ENCODE results near the gene GAS2L3. TPM values are rescaled to one million over a fixed set of nuclear protein-coding genes. Genes with fewer than 3 reads are reported as not detected.
"Not testable (repeated sequence)": the region's sequence is repeated elsewhere in the genome, so short reads cannot be mapped to it uniquely, and the experiment has no call there.

GAS2L3 gene
- total RNA-seq, 4 donors from 2014 or later = 0.12 to 3.8 (median 0.51) TPM

- Histone ChIP-seq H3K4me1 (no peaks in the 10 kb centered on the region), H3K36me3 (no peaks in the 10 kb centered on the region), H3K27ac (no peak overlapping the region), H3K27me3 (no peaks in the 10 kb centered on the region), H3K9me3 (no peaks in the 10 kb centered on the region), H3K4me3 (no peak overlapping the region)
- no peak for ATAC-seq
- DNase-seq = no peak
- in situ Hi-C loops (cut with MboI; ENCODE audit: low sequenced_read_pairs in 4 of 4) (loop anchor here in 3 of 4 donors (25.0 kb wide), 1 partner anchor 317 kb away; no protein-coding TSS in a partner anchor), intact Hi-C loops (cut with DNase I; ENCODE audit: low total_unique reads) (loop anchor here (5.0 kb wide), 1 partner anchor 322 kb away; no protein-coding TSS in a partner anchor)
- TF ChIP-seq POLR2A (IDR thresholded peaks at IDR 0.05) (no peak), CTCF (IDR thresholded peaks at IDR 0.05 in 4 of 5, conservative IDR thresholded peaks at IDR 0.05 in 1 of 5) (no peak)
Measured at GRCh38 chr12:100553936-100554335, 19.5 kb upstream of the GAS2L3 start.

- Histone ChIP-seq H3K36me3 (no peaks in the 10 kb centered on the region), H3K4me3 (no peak overlapping the region), H3K27ac (no peak overlapping the region), H3K9me3 (no peaks in the 10 kb centered on the region), H3K4me1 (no peaks in the 10 kb centered on the region), H3K27me3 (no peaks in the 10 kb centered on the region)
- TF ChIP-seq POLR2A (IDR thresholded peaks at IDR 0.05) = no peak
- peak; percentile 41 to 70 (median 52) for TF ChIP-seq CTCF (IDR thresholded peaks at IDR 0.05 in 4 of 5, conservative IDR thresholded peaks at IDR 0.05 in 1 of 5)
- intact Hi-C loops (cut with DNase I; ENCODE audit: low total_unique reads) = loop anchor here (5.0 kb wide), 1 partner anchor 322 kb away; no protein-coding TSS in a partner anchor
- in situ Hi-C loops (cut with MboI; ENCODE audit: low sequenced_read_pairs in 4 of 4) = loop anchor here in 3 of 4 donors (25.0 kb wide), 1 partner anchor 317 kb away; no protein-coding TSS in a partner anchor
- no peak for DNase-seq
- peak; percentile 46 to 54 for ATAC-seq
Measured at GRCh38 chr12:100554608-100555077, 18.8 kb upstream of the GAS2L3 start.

- intact Hi-C loops (cut with DNase I; ENCODE audit: low total_unique reads) = no loop called here
- Histone ChIP-seq H3K4me3 (no peak overlapping the region), H3K4me1 (no peaks in the 10 kb centered on the region), H3K27ac (no peak overlapping the region), H3K27me3 (no peaks in the 10 kb centered on the region), H3K36me3 (no peaks in the 10 kb centered on the region), H3K9me3 (no peaks in the 10 kb centered on the region)
- in situ Hi-C loops (cut with MboI; ENCODE audit: low sequenced_read_pairs in 4 of 4) = loop anchor here in 3 of 4 donors (25.0 kb wide), 1 partner anchor 318 kb away; no protein-coding TSS in a partner anchor
- TF ChIP-seq POLR2A (IDR thresholded peaks at IDR 0.05) (no peak), CTCF (IDR thresholded peaks at IDR 0.05 in 4 of 5, conservative IDR thresholded peaks at IDR 0.05 in 1 of 5) (no peak)
- no peak for ATAC-seq
- DNase-seq = no peak
Measured at GRCh38 chr12:100555722-100556121, 17.8 kb upstream of the GAS2L3 start.

DNA sequence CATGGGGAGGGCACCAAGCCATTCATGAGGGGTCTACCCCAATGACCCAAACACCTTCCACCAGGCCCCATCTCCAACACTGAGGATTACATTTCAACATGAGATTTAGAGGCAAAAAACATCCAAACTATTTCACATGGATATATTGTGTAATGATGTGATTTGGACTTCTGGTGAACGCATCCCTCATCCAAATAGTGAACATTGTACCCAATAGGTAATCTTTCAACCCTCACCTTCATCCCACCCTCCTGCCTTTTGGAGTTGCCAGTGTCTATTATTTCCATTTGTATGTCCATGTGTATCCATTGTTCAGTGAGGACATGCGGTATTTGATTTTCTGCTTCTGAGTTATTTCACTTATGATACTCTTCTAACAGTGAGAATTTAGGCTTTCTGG is 16.1 kb upstream of the GAS2L3 start:
- no peak for TF ChIP-seq POLR2A (IDR thresholded peaks at IDR 0.05)
- TF ChIP-seq CTCF (IDR thresholded peaks at IDR 0.05 in 4 of 5, conservative IDR thresholded peaks at IDR 0.05 in 1 of 5) = no peak
- ATAC-seq (no peak), DNase-seq (no peak)
- no peaks in the 10 kb centered on the region for H3K27me3 ChIP-seq
- no peak overlapping the region for H3K27ac ChIP-seq
- no peaks in the 10 kb centered on the region for H3K9me3 ChIP-seq
- H3K4me3 ChIP-seq = no peak overlapping the region
- in situ Hi-C loops (cut with MboI; ENCODE audit: low sequenced_read_pairs in 4 of 4) = loop anchor here in 3 of 4 donors (25.0 kb wide), 1 partner anchor 320 kb away; no protein-coding TSS in a partner anchor
- no peaks in the 10 kb centered on the region for H3K4me1 ChIP-seq
- intact Hi-C loops (cut with DNase I; ENCODE audit: low total_unique reads) = no loop called here
- H3K36me3 ChIP-seq = no peaks in the 10 kb centered on the region

GRCh38 chr12:100559261-100559660 is 14.2 kb upstream of the GAS2L3 start:
- intact Hi-C loops (cut with DNase I; ENCODE audit: low total_unique reads); H3K27ac ChIP-seq; H3K9me3 ChIP-seq; H3K4me1 ChIP-seq; H3K4me3 ChIP-seq; H3K36me3 ChIP-seq; H3K27me3 ChIP-seq; DNase-seq; ATAC-seq: not testable (repeated sequence)
- in situ Hi-C loops (cut with MboI; ENCODE audit: low sequenced_read_pairs in 4 of 4) = loop anchor here in 3 of 4 donors (25.0 kb wide), 1 partner anchor 322 kb away; no protein-coding TSS in a partner anchor
